Fibroblast of lung (primary cell): ENCODE results near the gene PFKFB3.

Experiments
- EZH2 ChIP-seq: IDR thresholded peaks from 2 replicates; pipeline ENCODE4 v1.5.1; 2012; ENCODE audit warnings: low read length, control low read depth, mild to moderate bottlenecking; ENCODE audit errors: missing control alignments
- TF ChIP-seq, protein P1 (sequence below), 2 donors: IDR thresholded peaks in 1 of 2; conservative IDR thresholded peaks in 1 of 2; 1 replicate in 1 of 2; 2 replicates in 1 of 2; pipeline ENCODE4 v1.5.1; 2011 to 2012; ENCODE audit warnings: low read length in 2 of 2, control low read depth in 1 of 2, inconsistent platforms in 1 of 2, low read depth in 1 of 2, mild to moderate bottlenecking in 1 of 2

DNA sequence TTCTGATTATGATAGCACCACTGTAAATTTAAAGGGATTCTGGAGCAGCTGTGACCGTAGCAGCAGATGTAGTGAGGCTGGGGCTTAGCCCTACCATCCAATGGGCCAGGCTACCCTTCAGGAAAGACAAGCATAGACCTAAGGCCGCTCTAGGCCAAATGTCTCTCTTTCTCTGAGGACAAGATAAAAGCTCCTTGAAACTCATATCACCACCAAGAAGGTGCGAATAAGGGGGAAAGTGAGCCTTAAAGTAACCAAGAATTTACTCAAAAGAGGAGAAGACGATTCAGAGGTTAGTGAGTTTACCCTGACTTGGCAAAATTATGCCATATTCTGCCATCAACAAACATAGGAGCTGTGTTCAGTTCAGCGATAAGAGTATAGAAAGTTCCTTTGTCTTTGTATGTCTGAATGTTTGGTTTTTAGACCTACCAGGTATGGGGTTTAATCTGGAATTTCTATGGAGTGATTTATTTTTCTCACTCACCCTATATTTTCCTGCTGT is 79.8 kb downstream of the PFKFB3 start:
- TF ChIP-seq, protein P1, sequence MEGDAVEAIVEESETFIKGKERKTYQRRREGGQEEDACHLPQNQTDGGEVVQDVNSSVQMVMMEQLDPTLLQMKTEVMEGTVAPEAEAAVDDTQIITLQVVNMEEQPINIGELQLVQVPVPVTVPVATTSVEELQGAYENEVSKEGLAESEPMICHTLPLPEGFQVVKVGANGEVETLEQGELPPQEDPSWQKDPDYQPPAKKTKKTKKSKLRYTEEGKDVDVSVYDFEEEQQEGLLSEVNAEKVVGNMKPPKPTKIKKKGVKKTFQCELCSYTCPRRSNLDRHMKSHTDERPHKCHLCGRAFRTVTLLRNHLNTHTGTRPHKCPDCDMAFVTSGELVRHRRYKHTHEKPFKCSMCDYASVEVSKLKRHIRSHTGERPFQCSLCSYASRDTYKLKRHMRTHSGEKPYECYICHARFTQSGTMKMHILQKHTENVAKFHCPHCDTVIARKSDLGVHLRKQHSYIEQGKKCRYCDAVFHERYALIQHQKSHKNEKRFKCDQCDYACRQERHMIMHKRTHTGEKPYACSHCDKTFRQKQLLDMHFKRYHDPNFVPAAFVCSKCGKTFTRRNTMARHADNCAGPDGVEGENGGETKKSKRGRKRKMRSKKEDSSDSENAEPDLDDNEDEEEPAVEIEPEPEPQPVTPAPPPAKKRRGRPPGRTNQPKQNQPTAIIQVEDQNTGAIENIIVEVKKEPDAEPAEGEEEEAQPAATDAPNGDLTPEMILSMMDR (conservative IDR thresholded peaks at IDR 0.05 in 1 of 2, IDR thresholded peaks at IDR 0.05 in 1 of 2; ENCODE audit: low read depth in 1 of 2, low read length in 2 of 2), result no peak
- no peak for TF ChIP-seq EZH2
